IMR-90 (cell line): ENCODE results near the gene RHOBTB1. TPM values are rescaled to one million over a fixed set of nuclear protein-coding genes. Genes with fewer than 3 reads are reported as not detected.

ENCODE experiments used
- ATAC-seq: fragments of 200-7000 bp; cut with Tn5 transposase; 2 replicates; pipeline ENCODE4 v1.9.1; 2020; ENCODE audit warnings: low read depth, mild to moderate bottlenecking, moderate library complexity
- Bru-seq: library from RNA; stranded (reverse); fragments of 400-500 nt; gene quantifications from one replicate; lab custom pipeline; 2021; lab: Mats Ljungman, UMichigan
- BruChase-seq, 2 experiments: library from RNA; stranded (reverse); fragments of 400-500 nt; gene quantifications; one replicate each; lab custom pipeline; 2021; lab: Mats Ljungman, UMichigan
- BruUV-seq: library from RNA; stranded (reverse); fragments of 400-500 nt; replicated peaks from 2 replicates; lab custom pipeline; 2021; lab: Mats Ljungman, UMichigan
- CTCF ChIA-PET: fragments of 300-600 bp; formaldehyde crosslinking; extraction: SDS; loops from one replicate; lab custom pipeline; 2021; ENCODE audit warnings: antibody characterized with exemption; lab: Yijun Ruan, JAX
- POLR2A ChIA-PET: fragments of 300-600 bp; sonication (Branson Sonifier 250); formaldehyde crosslinking; loops from one replicate; lab custom pipeline; 2022; ENCODE audit warnings: antibody characterized with exemption; ENCODE audit not compliant: unreplicated experiment; lab: Charles Lee
- DNase-seq: peaks from one replicate; pipeline ENCODE4 v3.0.0; 2013
- H2AFZ ChIP-seq: replicated peaks from 2 replicates; pipeline ENCODE3; 2013; ENCODE audit warnings: low read length, mild to moderate bottlenecking; ENCODE audit not compliant: poor library complexity
- H2AK5ac ChIP-seq: 2 replicates; pipeline ENCODE4 v1.6.1; 2013; ENCODE audit warnings: low read depth, low read length, inconsistent platforms
- H2AK9ac ChIP-seq: replicated peaks from 2 replicates; pipeline ENCODE3; 2013; ENCODE audit warnings: mild to moderate bottlenecking, low read depth, low read length, moderate library complexity; ENCODE audit not compliant: poor library complexity
- H2BK120ac ChIP-seq: 2 replicates; pipeline ENCODE4 v1.6.1; 2013; ENCODE audit warnings: low read depth, low read length, inconsistent platforms
- H2BK15ac ChIP-seq: 3 replicates; pipeline ENCODE4 v1.6.1; 2013; ENCODE audit warnings: low read depth, low read length, inconsistent platforms
- H2BK20ac ChIP-seq: 2 replicates; pipeline ENCODE4 v1.6.1; 2013; ENCODE audit warnings: low read depth, mild to moderate bottlenecking, inconsistent platforms, low read length, moderate library complexity
- H2BK5ac ChIP-seq: 2 replicates; pipeline ENCODE4 v1.6.1; 2013; ENCODE audit warnings: mild to moderate bottlenecking, low read depth, low read length, inconsistent platforms; ENCODE audit not compliant: poor library complexity, severe bottlenecking
- H3K14ac ChIP-seq: replicated peaks from 2 replicates; pipeline ENCODE4 v1.6.1; 2013; ENCODE audit warnings: low read depth, low read length, inconsistent platforms
- H3K18ac ChIP-seq: 2 replicates; pipeline ENCODE4 v1.6.1; 2013; ENCODE audit warnings: low read depth, low read length, control low read depth
- H3K23ac ChIP-seq: 2 replicates; pipeline ENCODE4 v1.6.1; 2013; ENCODE audit warnings: low read depth, low read length, inconsistent platforms
- H3K27ac ChIP-seq: 2 replicates; pipeline ENCODE4 v1.5.1; 2013; ENCODE audit warnings: mild to moderate bottlenecking, control low read depth, low read length; ENCODE audit not compliant: insufficient read depth
- H3K27me3 ChIP-seq: 2 replicates; pipeline ENCODE4 v1.6.1; 2013; ENCODE audit warnings: low read length; ENCODE audit not compliant: control insufficient read depth, insufficient read depth
- H3K36me3 ChIP-seq: 2 replicates; pipeline ENCODE4 v1.6.1; 2013; ENCODE audit warnings: low read length, mixed read lengths; ENCODE audit not compliant: control insufficient read depth, insufficient read depth
- H3K4ac ChIP-seq: 2 replicates; pipeline ENCODE4 v1.6.1; 2013; ENCODE audit warnings: low read depth, low read length, inconsistent platforms
- H3K4me1 ChIP-seq: 2 replicates; pipeline ENCODE4 v1.6.1; 2013; ENCODE audit warnings: low read length, mixed read lengths; ENCODE audit not compliant: control insufficient read depth, insufficient read depth
- H3K4me2 ChIP-seq: 2 replicates; pipeline ENCODE4 v1.6.1; 2013; ENCODE audit warnings: low read depth, mild to moderate bottlenecking, control low read depth, low read length, moderate library complexity
- H3K4me3 ChIP-seq: 2 replicates; pipeline ENCODE4 v1.5.1; 2013; ENCODE audit warnings: low read depth, mild to moderate bottlenecking, control low read depth, low read length, moderate library complexity; ENCODE audit not compliant: insufficient read depth
- H3K56ac ChIP-seq: 2 replicates; pipeline ENCODE4 v1.6.1; 2013; ENCODE audit warnings: low read length, inconsistent platforms; ENCODE audit not compliant: insufficient read depth; ENCODE audit errors: extremely low read depth
- H3K79me1 ChIP-seq, 2 experiments: 2 replicates each; pipeline ENCODE4 v1.6.1; 2013; ENCODE audit warnings: low read length in 2 of 2, inconsistent platforms in 1 of 2, low read depth in 1 of 2
- H3K9ac ChIP-seq: 2 replicates; pipeline ENCODE4 v1.6.1; 2013; ENCODE audit warnings: low read depth, low read length, control low read depth
- H3K9me1 ChIP-seq: 2 replicates; pipeline ENCODE4 v1.6.1; 2013; ENCODE audit warnings: low read length, inconsistent platforms; ENCODE audit not compliant: insufficient read depth
- H3K9me3 ChIP-seq: 2 replicates; pipeline ENCODE4 v1.6.1; 2013; ENCODE audit warnings: low read length; ENCODE audit not compliant: control insufficient read depth, insufficient read depth
- H4K20me1 ChIP-seq: 2 replicates; pipeline ENCODE4 v1.6.1; 2013; ENCODE audit warnings: low read length, inconsistent platforms; ENCODE audit not compliant: insufficient read depth
- H4K5ac ChIP-seq: 2 replicates; pipeline ENCODE4 v1.6.1; 2013; ENCODE audit warnings: mild to moderate bottlenecking, low read depth, low read length, control low read depth
- H4K8ac ChIP-seq, 2 experiments: 2 replicates each; pipeline ENCODE4 v1.6.1; 2013; ENCODE audit warnings: low read depth in 2 of 2, low read length in 2 of 2, control low read depth in 1 of 2, inconsistent platforms in 1 of 2
- H4K91ac ChIP-seq: 2 replicates; pipeline ENCODE4 v1.6.1; 2013; ENCODE audit warnings: low read depth, low read length, inconsistent platforms; ENCODE audit not compliant: insufficient read depth
- CEBPB ChIP-seq: IDR thresholded peaks from 2 replicates; pipeline ENCODE4 v1.6.1; 2012; ENCODE audit warnings: low read depth, low read length, improper control_type of control experiment
- MAZ ChIP-seq: IDR thresholded peaks from 2 replicates; pipeline ENCODE4 v1.6.1; 2012; ENCODE audit warnings: low read depth, mild to moderate bottlenecking, low read length, improper control_type of control experiment, moderate library complexity, borderline replicate concordance
- RAD21 ChIP-seq: IDR thresholded peaks from 2 replicates; pipeline ENCODE4 v1.6.1; 2012; ENCODE audit warnings: low read length, improper control_type of control experiment
- RCOR1 ChIP-seq: IDR thresholded peaks from 2 replicates; pipeline ENCODE4 v1.6.1; 2012; ENCODE audit warnings: mild to moderate bottlenecking, low read length, improper control_type of control experiment; ENCODE audit not compliant: insufficient replicate concordance
- RFX5 ChIP-seq: IDR thresholded peaks from 2 replicates; pipeline ENCODE4 v1.8.0; 2012; ENCODE audit warnings: low read depth, mild to moderate bottlenecking, low read length, moderate library complexity
- WGBS, 2 experiments: methylation state at CpG; one replicate each; pipeline versions ENCODE4 v1.1.5 to v1.1.7; 2013; ENCODE audit warnings: missing lambda C conversion rate in 2 of 2; ENCODE audit not compliant: insufficient read length in 1 of 2; ENCODE audit errors: extremely low coverage in 2 of 2; 5-methylcytosine and 5-hydroxymethylcytosine counted together
- dilution Hi-C: fragments of 300-500 bp; cut with HindIII; formaldehyde crosslinking; loops from one replicate; pipeline ENCODE4 v1.14.3; 2018; ENCODE audit warnings: low sequenced_read_pairs; ENCODE audit not compliant: unreplicated experiment
- in situ Hi-C: fragments of 300-500 bp; cut with MboI; formaldehyde crosslinking; loops from 3 replicates; pipeline ENCODE4 v1.14.3; 2019; ENCODE audit warnings: low sequenced_read_pairs, inconsistent platforms, mixed read lengths
- intact Hi-C: fragments of 100-400 bp; cut with micrococcal nuclease; formaldehyde crosslinking; loops from 2 replicates; pipeline ENCODE4 v1.10.0; 2022
- long read RNA-seq: library from polyadenylated mRNA; unstranded; transcript quantifications from one replicate; pipeline ENCODE4 v2.0.0, GENCODE V29; 2021; ENCODE audit not compliant: unreplicated experiment
- polyA plus RNA-seq, 3 experiments: library from polyadenylated mRNA; depleted of rRNA; stranded (reverse); fragments of >200 nt; gene quantifications; 2 replicates each; pipeline ENCODE4 v1.2.3, GENCODE V29; 2012; ENCODE audit warnings: low replicate concordance in 1 of 3
- total RNA-seq: library from RNA; depleted of rRNA; stranded (reverse); fragments of >200 nt; gene quantifications from 2 replicates; pipeline ENCODE4 v1.2.3, GENCODE V29; 2012; rRNA removed
- TF ChIP-seq, protein P1 (sequence below): fragments of 150-350 bp; IDR thresholded peaks from 2 replicates; pipeline ENCODE4 v1.6.1; 2017; ENCODE audit warnings: mild to moderate bottlenecking, antibody characterized with exemption, low read length, low read depth
- TF ChIP-seq, protein P2 (sequence below): conservative IDR thresholded peaks from 2 replicates; pipeline ENCODE4 v1.5.1; 2012; ENCODE audit warnings: mild to moderate bottlenecking, low read depth, low read length, improper control_type of control experiment

The RHOBTB1 gene, protein sequence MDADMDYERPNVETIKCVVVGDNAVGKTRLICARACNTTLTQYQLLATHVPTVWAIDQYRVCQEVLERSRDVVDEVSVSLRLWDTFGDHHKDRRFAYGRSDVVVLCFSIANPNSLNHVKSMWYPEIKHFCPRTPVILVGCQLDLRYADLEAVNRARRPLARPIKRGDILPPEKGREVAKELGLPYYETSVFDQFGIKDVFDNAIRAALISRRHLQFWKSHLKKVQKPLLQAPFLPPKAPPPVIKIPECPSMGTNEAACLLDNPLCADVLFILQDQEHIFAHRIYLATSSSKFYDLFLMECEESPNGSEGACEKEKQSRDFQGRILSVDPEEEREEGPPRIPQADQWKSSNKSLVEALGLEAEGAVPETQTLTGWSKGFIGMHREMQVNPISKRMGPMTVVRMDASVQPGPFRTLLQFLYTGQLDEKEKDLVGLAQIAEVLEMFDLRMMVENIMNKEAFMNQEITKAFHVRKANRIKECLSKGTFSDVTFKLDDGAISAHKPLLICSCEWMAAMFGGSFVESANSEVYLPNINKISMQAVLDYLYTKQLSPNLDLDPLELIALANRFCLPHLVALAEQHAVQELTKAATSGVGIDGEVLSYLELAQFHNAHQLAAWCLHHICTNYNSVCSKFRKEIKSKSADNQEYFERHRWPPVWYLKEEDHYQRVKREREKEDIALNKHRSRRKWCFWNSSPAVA
- total RNA-seq (15.2 and 18.9 TPM in 2 replicates), polyA plus RNA-seq (2012; rRNA removed) (8.8 and 8.9 TPM in 2 replicates), Bru-seq, nascent RNA (percentile 66 among the genes with signal in this experiment), BruChase-seq, experiment 1, labeled RNA remaining after a 6-hour chase (percentile 46 among the genes with signal in this experiment), BruChase-seq, experiment 2, labeled RNA remaining after a 2-hour chase (percentile 51 among the genes with signal in this experiment)
- 3.7 and 4.9 TPM in 2 replicates for polyA plus RNA-seq (2012; cell fraction: cytosol; rRNA removed)
- polyA plus RNA-seq (2012; cell fraction: nucleus; rRNA removed; ENCODE audit: low replicate concordance), result 3.6 and 19.2 TPM in 2 replicates
- long read RNA-seq, full-length matches to known transcripts, result 13 of 30 reads
- long read RNA-seq, partial matches to known transcripts, result 5 of 30 reads
- long read RNA-seq, other reads (novel, unspliced or antisense), result 12 of 30 reads

DNA sequence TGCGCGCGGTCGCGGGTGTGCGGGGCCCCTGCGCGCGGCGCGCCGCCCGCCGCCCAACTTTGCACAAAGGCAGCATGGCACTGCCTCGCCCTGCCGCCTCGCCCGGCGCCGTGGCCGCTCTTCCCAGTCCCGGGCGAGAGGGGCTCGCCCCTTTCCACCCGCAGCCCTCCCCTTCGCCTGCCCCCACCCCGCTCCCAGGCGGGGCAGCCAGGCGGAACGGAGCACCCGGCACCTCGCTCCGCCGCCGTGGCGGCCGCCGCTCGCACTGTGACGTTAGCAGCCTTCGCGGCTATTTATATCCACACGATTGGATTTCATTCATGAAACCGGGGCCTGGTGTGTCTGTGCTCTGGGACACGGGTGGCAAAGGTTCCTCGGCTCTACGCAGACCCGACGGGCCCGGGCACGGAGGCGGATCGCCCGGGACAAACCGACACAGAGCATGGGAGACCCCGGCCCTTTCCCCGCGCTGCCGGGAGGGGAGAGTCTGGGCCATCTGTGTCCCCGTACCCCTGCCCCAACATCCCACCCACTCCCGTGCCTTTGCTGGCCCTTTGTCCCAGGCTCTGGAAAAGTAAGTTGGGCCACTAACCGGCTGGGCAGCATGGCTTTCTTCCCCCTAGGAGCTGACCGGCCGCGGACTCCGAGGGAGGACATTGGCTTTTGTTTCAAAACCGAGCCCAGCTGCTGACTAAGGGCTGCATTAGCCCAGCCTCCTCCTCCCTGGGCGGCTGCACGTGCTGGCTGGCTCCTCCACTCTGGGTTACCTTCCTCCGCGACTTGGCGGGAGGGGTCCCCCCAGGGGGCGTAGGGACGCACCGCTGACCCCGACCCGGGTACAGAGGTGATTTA lies at the start of gene RHOBTB1:
Gene RHOBTB1 (minus strand): TSS at position 128 of the 852 bp plus-strand sequence. CDS start 32,643 bp downstream, outside the sequence.
- Histone ChIP-seq H4K20me1 (no peaks in the 10 kb centered on the region), H3K4ac (peak within 1 kb of the TSS; percentile 99), H4K5ac (peak within 1 kb of the TSS; percentile 83), H2AFZ (peak within 1 kb of the TSS; percentile 90), H2BK20ac (peak within 1 kb of the TSS; percentile 75), H2AK5ac (peak within 1 kb of the TSS; percentile 87), H3K9me1 (0 out of 2 replicates have a peak, but pooled peaks cover 5% of the 10 kb centered on the region), H3K4me1 (peaks cover 2% of the 10 kb centered on the region; the same call in 1 of the 2 replicates), H3K4me3 (peak within 1 kb of the TSS; percentile 67), H3K36me3 (peaks cover 1% of the 10 kb centered on the region; the same call in 1 of the 2 replicates), H3K23ac (peak within 1 kb of the TSS; percentile 97), H2AK9ac (peak within 1 kb of the TSS; percentile 90), H3K56ac (peak within 1 kb of the TSS; percentile 92), H3K79me1 (peaks cover 2 to 31% of the 10 kb centered on the region in 2 experiments; a peak in 3 of 4 replicates), H2BK15ac (peak within 1 kb of the TSS; percentile 79; the same call in 2 of the 3 replicates), H3K9ac (peak within 1 kb of the TSS; percentile 91), H3K14ac (peak within 1 kb of the TSS; percentile 97), H3K27ac (peak within 1 kb of the TSS; percentile 92), H3K27me3 (no peaks in the 10 kb centered on the region), H2BK5ac (peak within 1 kb of the TSS; percentile 89), H3K4me2 (peak within 1 kb of the TSS; percentile 96), H3K9me3 (no peaks in the 10 kb centered on the region), H2BK120ac (peak within 1 kb of the TSS; percentile 98), H4K8ac (peak within 1 kb of the TSS; percentile 70 to 87), H4K91ac (peak within 1 kb of the TSS; percentile 97), H3K18ac (peak within 1 kb of the TSS; percentile 96)
- BruUV-seq, result no TSS peak
- peak; percentile 83 for DNase-seq
- ChIA-PET POLR2A (interaction anchor here (0.6 to 1.0 kb wide), 4 partner anchors 15 to 322 kb away, joined by 3 to 5 read pairs (median 3); no protein-coding TSS in a partner anchor), CTCF (interaction anchor here (0.6 to 0.9 kb wide), 2 partner anchors 11 to 97 kb away, joined by 3 read pairs; no protein-coding TSS in a partner anchor)
- in situ Hi-C loops, result loop anchor here (25.0 kb wide), 1 partner anchor 1293 kb away; no protein-coding TSS in a partner anchor
- 0% methylated on average over 21 of the region's 77 CpGs; no CpG with 5 or more reads in 1 of the 2 experiments for WGBS, 2 experiments
- dilution Hi-C loops, result no loop called here
- ATAC-seq, result peak; percentile 84
- intact Hi-C loops, result loop anchor here (2.0 to 5.0 kb wide), 4 partner anchors 19 to 122 kb away; no protein-coding TSS in a partner anchor
- TF ChIP-seq RFX5 (no peak), CEBPB (no peak), RCOR1 (no peak), RAD21 (no peak), MAZ (peak; percentile 99)
- TF ChIP-seq, protein P1, sequence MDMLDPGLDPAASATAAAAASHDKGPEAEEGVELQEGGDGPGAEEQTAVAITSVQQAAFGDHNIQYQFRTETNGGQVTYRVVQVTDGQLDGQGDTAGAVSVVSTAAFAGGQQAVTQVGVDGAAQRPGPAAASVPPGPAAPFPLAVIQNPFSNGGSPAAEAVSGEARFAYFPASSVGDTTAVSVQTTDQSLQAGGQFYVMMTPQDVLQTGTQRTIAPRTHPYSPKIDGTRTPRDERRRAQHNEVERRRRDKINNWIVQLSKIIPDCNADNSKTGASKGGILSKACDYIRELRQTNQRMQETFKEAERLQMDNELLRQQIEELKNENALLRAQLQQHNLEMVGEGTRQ, result peak; percentile 80
- TF ChIP-seq, protein P2, sequence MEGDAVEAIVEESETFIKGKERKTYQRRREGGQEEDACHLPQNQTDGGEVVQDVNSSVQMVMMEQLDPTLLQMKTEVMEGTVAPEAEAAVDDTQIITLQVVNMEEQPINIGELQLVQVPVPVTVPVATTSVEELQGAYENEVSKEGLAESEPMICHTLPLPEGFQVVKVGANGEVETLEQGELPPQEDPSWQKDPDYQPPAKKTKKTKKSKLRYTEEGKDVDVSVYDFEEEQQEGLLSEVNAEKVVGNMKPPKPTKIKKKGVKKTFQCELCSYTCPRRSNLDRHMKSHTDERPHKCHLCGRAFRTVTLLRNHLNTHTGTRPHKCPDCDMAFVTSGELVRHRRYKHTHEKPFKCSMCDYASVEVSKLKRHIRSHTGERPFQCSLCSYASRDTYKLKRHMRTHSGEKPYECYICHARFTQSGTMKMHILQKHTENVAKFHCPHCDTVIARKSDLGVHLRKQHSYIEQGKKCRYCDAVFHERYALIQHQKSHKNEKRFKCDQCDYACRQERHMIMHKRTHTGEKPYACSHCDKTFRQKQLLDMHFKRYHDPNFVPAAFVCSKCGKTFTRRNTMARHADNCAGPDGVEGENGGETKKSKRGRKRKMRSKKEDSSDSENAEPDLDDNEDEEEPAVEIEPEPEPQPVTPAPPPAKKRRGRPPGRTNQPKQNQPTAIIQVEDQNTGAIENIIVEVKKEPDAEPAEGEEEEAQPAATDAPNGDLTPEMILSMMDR, result no peak
